GM19438 (cell line): Measurements from ENCODE around the gene ZC3HAV1L.
"Not testable (repeated sequence)": the region's sequence is repeated elsewhere in the genome, so short reads cannot be mapped to it uniquely, and the experiment has no call there.

Source experiments
- ATAC-seq: cut with Tn5 transposase; IDR thresholded peaks from one replicate; pipeline ENCODE4 v1.9.1; 2021; ENCODE audit warnings: low read depth; ENCODE audit not compliant: unreplicated experiment

Gene ZC3HAV1L

DNA sequence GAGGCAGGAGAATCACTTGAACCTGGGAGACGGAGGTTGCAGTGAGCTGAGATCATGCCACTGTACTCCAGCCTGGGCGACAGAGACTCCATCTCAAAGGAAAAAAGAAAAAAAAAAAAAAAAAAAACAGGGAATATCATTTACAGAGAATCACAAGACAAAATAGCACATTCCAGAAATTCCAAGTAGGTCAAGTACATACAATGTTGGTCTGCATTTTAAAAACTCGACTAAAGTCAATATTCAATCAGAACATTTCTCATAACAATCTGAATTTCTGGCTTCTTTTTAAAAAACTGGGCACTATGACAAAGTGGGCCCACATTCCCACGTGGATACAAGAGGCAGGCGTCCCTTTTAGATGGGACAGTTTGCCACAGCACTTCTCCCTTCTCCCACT lies 12.8 kb downstream of the ZC3HAV1L start:
- no peak for ATAC-seq

DNA sequence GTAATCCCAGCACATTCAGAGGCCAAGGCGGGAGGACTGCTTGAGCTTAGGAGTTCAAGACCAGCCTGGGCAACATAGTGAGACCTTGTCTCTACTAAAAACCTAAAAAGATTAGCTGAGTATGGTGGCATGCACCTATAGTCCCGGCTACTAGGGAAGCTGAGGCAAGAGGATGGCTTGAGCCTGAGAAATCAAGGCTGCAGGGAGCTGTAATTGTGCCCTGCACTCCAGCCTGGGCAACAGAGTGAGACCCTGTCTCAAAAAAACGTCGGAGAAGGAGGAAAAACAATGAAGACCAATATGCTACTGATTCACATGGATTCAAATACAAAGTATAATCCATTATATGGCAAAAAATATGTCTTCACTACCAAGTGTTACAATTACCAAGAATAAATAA lies 13.6 kb downstream of the ZC3HAV1L start:
- ATAC-seq = no peak

DNA sequence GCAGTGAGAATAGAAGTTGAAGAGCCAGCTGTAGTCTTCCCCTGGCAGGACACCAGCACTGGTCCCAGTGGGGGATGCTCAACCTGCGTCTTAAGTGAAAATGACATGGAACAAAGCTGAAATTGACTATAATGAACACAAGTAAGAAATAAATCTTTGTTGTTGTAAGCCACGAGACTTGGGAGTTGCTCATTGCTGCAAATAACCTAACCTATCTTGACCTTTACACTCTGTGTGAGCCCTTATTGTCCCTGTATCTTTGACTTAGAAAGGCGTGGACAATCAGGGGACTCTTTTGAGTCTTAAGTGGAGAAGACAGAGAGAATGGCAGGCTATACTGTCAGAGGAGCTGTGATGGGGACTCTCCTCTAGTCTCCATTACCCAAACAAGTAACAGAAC lies 16.9 kb downstream of the ZC3HAV1L start:
- no peak for ATAC-seq

DNA sequence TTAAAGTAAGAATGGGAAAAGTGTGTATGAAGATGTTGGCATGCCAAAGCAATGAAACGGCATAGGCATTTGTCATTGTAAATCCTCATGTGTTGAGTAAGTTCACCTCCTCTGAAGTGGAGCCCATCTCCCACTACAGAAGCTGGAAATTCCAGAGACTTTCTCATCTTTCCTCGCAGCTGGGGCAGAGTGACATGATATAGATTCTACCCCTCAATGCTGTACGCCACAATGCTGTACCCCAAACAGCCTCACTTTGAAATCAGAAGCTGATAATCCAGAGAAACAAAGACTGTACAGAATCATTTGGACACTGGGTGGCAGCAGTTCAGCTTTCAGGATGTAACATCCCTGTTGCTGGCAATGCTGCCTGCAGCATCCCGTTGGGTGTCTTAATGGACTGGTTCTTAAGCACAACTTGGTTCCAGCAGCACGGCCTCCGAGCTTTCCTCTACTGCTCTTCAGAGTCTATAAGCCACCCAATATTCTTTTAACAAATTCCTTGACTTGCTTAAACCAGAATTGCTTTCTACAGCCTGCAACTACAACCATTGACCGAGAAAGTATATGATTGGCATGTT lies 18.8 kb downstream of the ZC3HAV1L start:
- ATAC-seq = peak; percentile 91

DNA sequence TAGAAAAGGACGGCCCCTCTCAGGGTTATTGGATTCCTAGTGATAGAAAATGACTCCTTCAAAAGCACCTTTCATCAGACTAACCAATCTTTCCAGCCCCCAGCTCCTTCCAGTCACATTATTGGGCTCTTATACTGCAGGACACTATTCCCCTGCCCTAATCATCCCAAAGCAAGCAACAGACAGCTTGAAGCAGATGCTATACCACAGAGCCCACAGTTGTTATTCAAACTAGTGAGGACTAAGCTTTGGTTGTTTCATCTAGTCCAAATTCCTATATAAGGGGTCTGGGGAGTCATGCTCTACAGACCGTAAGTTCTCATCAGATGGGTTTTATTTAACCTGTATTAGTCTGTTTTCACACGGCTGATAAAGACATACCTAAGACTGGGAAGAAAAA lies 24.5 kb downstream of the ZC3HAV1L start:
- ATAC-seq = no peak

DNA sequence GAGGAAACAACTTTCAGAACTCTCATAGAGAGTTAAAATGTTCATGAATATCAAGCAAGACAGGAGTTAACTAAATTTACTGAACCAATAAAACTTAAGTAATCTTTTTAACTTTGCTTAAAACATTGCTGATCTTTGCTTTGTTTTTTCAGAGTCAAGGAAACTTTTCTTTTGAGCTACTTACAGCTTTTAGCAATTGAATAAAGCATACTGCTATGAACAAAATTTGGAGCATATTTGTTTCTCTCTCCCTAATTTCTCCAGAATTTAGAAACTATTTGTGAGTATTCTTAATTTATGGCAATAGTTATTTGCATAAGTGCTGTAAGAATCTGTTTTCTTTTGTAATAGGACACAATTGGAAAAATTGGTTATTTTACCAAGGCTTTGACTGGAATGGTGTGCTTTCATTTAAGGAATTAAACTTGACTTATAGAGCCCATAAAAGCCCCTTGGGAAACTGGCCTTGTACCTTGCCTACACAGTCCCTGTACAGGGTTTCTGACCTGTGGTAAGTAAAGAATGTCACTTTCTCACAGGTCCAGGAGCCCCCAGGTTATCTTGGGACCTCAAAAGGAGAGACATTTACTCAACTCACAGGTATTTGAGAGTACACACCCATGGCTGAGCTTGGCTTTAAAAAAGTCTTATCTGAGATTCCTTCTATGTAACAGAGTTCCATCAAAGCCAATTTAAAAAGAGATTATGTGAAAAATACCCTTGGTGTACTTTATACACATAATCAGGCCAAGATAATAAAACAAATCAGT lies 31.3 kb downstream of the ZC3HAV1L start:
- no peak for ATAC-seq

DNA sequence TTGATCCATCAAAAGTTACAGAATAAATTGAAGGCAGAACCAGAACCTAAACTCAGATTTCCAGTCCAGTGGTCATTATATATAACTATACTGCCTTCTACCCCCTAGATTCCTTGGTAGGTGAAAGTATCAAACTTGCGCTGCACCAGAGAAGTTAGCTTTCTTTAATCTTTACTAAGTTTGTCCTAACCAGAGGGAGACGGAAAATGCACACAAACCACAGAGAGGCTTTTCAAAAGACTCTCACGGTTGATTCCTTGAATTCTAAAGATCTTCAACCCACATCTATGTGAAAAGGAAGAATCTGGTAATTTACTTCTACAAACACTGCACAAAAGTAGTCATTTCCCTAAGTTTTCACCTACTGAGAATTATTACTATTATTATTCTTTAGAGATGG lies 36.4 kb downstream of the ZC3HAV1L start:
- no peak for ATAC-seq

DNA sequence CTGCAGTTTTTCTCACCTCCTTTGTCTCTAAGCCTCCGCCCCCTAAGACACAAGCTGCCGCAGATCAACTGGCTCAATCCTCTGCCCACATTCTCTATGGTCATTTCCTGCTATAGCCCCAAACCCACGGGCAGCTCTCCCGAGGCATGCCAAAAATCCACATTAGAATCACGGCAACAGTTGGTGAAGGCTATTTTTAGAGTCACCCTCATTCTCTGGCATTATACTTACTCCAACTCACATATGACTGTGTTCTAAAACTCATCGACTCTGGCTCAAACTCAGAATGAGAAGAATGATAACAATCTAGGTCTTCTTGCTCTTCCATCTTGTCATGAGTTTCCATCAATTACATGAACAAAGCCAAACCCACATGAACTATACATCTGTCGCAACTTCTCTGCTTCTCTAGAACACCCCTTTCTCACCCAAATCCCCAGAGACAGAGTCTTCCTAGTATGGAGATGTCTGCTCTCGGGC lies 43.8 kb downstream of the ZC3HAV1L start:
- no peak for ATAC-seq

DNA sequence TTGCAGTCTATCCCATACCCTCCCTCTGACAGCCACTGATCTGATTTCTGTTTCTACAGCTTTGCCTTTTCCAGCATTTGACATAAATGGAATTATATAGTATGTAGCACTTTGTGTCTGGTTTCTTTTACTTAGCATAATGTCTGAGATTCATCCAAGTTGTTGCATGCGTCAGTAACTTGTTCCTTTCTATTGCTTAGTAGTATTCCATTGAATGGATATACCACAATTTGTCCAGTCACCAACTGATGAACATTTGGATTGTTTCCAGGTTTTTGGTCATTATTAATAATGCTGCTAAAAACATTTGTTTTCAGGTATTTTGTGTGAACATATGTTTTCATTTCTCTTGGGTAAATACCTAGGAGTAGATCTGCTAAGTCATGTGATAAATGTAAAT lies 48.2 kb downstream of the ZC3HAV1L start:
- no peak for ATAC-seq

DNA sequence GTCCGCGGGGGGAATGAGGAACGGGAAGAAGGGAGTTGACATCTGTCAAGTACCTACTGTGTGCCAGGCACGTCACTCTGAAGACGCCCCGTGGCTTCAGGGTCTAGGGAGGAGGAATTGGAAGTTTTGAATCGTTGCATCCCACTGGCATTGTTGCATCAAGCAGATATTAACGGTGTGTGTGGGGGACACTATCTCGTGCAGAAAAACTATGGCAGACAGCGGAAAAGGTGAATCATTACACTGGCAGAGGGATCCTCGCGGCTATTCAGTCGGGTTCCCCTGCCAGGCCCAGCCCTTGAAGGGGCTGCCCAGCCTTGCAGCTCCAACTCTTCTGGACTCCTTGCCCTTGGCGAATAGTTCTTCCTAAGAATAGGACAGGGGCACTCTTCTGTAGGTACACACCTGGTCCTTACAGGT lies 53.6 kb downstream of the ZC3HAV1L start:
- no peak for ATAC-seq

DNA sequence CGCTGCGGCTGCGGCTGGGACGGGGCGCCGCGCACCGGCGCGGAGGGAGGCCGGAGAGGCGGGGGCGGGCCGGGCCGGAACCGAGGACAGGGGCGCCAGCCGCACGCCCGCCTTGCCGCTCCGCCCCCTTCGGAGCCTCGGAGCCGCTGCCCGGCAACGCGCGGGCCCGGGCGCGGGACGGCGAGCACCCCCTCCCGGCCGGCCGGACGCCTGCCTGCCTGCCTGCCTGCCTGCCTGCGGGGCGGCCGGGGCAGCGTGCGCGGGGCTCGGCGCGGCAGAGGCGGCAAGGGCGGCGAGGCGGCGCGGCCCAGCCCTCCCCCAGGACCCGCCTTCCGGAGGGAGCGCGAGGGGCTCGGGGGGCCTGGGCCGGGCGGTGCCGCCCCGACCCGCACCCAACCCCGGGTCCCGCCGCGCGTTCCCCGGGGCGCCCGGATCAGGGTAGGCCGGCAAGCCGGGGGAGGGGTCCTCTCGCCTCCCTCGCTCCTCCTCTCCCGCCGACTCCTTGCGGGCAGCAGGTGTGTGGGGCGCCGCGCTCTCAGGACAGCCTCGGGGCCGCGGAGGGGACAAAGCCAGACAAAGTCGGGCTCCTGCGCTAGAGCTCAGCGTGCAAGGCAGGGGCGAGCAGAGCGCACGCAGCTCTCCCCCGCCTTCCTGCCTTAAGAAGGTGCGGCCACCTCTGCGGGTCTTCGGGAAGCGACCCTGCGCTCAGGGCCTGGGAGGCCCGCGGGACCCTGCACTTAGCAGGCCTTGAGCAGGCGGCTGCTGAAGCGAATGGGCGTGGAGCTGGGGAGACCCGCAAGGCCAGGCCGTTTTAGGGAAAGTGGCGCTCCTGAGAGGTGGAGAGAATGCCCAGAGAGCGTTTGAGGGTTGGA lies 54.3 kb downstream of the ZC3HAV1L start, which contains the start of gene KIAA1549:
TSS of gene KIAA1549 (minus strand) at position 58 of the 872 bp plus-strand sequence. CDS start 120 bp downstream, outside the sequence.
- peak; percentile 83 for ATAC-seq

DNA sequence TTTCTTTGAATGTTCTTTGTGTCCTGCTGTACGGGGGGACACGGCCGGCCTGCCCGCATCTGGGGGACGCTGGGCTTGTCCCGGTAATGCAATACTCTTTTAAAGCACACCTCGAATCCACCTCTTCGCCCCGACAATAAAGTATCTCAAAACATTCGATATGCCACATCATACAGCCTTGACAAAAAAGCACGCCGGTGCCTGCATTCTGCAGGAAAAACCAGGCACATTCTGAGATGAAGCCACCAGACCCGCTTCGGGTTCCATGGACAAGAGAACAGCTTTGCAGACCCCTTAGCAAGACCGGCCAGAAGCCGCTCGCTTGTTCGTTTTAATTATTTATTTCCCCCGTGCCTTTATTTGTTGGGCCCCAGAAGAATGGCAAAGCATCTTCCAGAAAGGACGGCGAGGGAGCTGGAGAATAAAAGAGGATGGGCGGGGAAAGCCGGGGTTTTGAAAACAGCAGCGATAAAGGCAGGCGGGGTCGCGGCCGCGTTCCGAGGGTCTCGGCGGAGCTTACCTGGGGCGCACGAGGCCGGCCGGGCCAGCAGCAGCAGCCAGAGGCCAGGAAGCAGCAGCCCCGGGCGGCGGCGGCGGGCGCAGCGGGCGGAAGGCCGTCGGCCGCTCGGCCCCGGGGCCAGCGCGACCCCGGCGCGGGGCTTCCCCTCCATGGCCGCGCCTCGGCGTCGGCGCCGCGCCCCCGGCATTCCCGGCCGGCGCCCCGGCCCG lies 55.1 kb downstream of the ZC3HAV1L start:
- ATAC-seq = peak; percentile 49

DNA sequence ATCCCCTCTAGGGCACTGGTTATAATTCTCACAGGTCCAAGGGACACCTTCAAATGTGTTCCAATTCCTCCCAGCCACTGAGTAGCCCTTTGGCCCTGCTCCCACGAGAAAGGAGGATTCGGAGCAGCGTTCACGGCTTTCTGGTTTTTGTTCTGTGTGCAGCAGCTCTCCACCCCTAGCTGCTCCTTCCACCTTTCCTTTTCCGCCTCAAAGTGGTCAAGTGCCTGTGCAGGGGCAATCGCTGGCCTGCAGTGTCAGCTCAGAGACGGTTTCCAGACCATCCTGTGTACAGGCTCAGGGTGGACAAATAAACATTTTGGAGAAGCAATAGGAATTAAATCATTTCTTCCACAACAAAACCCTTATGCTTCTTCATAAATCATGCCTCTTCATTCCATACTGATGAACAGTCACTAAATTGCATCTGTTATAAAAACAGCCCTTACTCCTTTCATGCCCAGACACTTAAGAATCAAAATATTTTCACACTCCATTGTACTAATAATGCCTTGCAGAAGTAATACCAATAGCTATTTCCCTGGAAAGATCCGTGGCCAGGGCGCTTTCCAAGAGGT lies 55.8 kb downstream of the ZC3HAV1L start:
- no peak for ATAC-seq

DNA sequence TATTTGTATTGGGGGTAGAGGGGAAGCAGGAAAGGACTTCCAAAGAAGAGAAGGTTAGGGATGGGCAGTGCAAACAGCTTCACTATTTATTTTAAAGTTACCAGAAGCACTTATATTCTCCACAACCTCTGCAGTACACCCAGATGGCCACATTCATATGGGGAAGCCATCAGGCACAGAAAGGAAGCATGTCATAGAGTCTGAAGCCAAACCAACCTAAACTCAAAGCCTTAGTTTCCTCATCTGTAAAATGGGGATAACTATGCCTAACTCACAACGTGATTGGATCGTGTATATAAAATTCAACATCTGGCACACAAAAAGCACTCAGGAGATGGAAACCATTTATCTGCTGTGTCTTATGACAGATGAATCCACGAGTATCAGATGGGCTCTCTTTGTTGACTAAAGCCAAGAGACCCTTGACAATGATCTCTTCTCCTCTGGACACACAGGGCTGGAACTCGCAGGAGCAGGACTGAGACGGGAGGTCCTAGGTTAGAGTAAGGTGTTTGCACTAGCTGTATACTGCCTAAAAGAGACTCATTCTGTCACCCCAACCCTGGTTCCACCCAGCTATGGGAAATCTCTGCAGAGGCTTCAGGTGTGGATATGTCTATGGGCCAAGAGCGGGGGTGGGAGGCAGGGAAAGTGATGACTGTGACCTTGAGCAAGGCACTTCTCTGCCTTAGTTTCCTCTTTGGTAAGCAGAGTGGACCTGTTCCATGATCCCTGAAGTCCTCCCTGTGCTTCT lies 56.4 kb downstream of the ZC3HAV1L start:
- ATAC-seq = no peak

DNA sequence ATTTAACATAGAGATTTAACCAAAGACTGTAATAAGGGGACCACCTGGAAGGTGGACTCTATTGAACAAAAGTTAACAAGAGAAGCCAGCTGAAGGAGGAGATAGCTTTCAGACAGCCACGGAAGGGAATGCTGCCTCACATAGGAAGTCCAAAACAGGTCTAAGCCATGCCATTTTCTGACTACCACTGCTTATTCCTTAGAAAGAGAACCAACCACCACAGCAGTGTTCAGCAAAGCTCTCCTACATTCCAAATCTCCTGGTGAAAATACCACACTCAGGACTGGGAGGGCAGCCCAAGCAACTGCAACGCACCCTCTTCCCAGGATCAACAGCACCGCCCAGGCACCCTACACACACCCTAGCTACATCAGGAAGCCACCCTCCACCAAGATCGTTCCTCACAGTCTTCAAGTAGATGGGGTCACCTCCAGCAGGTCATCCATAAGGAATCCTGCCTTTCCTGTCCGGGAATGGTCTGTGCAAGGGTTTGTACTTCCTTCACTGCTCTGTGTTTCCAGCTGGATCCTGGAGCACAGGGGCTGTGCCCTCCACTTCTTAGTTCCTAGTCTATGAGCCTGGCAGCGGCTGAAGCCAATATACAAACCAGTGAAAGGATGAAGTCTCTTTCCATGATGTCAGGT lies 57.2 kb downstream of the ZC3HAV1L start:
- no peak for ATAC-seq

DNA sequence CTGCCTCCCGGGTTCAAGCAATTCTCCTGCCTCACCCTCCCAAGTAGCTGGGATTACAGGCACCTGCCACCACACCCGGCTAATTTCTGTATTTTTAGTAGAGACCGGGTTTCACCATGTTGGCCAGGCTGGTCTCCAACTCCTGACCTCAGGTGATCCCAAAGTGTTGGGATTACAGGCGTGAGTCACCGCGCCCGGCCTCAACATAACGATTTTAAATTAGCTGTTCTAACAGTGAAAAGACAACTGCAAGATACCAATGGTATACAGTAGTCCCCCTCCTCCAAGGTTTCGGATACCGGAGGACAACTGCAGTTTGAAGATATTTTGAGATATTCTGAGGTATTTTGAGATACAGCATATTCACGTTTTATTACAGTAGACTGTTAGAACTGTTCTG lies 59.7 kb downstream of the ZC3HAV1L start:
- ATAC-seq = not testable (repeated sequence)
